HG03469 (cell line): Measurements from ENCODE around the gene GRAMD2A.

Experiments used
- ATAC-seq: cut with Tn5 transposase; IDR thresholded peaks from one replicate; pipeline ENCODE4 v1.9.1; 2021; ENCODE audit warnings: mild to moderate bottlenecking, moderate library complexity, moderate number of reproducible peaks; ENCODE audit not compliant: unreplicated experiment

GRAMD2A gene

GRCh38 chr15:72220687-72221086 is 23.1 kb upstream of the GRAMD2A start:
- no peak for ATAC-seq

DNA sequence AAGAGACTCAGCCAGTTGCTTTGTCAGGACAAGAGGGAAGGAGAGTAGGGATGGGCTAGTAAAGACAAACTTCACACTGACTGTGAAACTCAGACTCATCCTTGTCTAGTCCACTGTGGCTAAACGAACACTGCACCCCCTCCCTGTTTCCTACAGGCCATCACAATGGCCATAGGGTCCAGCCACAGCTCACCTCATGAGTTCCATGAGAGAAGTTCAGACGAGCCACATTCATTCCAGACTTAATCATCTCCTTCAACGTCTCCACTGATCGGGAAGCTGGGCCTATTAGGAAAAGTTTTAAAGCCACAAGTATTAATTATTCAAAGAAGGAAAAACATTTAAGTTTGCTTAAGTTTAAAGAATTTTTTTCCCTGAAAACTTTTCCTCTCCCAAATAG is 19.6 kb upstream of the GRAMD2A start:
- no peak for ATAC-seq

DNA sequence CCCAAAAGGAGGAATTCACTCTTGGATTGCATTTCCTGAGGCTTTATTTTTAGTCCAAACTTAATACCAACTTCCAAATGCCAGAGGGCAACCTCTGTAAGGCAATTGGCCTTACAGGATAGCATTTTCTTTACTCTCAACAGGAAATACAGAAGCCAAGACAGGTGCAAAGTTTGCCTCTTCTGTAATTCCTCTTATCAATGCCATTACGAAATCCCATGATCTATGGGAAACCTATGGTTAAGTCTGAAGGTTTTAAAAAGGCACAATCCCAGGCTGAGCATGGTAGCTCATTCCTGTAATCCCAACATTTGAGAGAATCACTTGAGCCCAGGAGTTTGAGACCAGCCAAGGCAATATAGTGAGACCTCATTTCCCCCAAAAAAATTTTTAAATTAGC is 18.5 kb upstream of the GRAMD2A start:
- no peak for ATAC-seq

DNA sequence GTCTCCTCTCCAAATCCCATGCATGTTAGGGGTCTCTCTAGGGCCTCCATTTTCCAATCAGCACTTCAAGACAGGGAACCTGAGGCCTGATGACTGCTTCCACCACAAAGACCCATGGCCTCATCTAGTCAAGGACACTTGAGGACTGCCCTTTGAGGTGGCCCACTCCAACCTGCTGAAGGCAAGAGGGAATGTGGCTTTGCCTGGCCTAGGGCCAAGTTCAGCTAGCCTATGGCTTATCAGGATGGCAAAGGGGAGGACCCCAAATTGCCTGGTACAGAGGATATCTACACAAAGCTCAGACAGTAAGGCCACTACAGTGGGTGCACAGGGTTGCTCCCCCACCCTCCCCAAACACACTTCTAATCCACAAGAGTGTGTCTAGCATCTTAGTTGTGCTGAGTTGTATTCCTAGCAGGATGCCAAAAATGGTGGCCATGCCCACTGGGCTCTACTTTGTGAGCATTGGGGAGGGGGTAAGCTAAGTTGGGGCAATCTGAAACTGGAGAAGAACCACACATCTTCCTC is 10.0 kb upstream of the GRAMD2A start:
- ATAC-seq: no peak

GRCh38 chr15:72206677-72207000 is 9.1 kb upstream of the GRAMD2A start:
- no peak for ATAC-seq

- ATAC-seq: no peak
Observed at GRCh38 chr15:72205896-72206676, 8.5 kb upstream of the GRAMD2A start.

DNA sequence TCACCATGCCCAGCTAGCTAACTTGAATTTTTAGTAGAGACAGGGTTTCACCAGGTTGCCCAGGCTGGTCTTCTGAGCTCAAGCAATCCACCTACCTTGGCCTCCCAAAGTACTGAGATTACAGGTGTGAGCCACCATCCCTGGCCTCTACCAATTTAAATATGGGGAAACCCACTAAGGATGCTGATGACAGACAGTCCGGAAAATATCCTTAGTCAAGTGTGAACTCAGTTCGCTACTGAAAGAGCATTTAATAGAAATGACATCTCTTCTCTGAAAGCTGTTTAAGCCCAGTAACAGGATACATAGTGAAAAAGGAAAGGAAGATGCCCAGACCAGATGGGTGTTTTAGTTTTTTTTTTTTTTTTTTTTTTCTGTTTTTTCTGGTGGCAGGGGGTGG is 7.7 kb upstream of the GRAMD2A start:
- ATAC-seq: no peak

DNA sequence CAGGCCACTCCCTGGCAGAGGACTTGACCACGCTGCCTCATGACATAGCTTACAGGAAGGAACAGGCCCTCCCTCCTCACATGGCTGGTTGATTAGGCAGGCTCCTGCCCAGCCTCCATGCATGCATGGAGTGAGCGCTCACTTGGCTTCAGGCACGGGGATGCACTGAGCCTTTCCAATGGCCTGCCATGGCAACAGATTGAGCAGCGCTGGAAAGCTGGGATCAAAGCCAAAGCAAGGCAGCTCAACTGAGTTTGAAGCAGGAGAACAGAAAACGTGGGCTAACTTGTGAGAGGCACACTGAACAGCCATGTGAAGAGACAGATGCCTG is 5.9 kb upstream of the GRAMD2A start:
- no peak for ATAC-seq

- ATAC-seq: no peak
Observed at GRCh38 chr15:72202801-72203506, 5.4 kb upstream of the GRAMD2A start.

DNA sequence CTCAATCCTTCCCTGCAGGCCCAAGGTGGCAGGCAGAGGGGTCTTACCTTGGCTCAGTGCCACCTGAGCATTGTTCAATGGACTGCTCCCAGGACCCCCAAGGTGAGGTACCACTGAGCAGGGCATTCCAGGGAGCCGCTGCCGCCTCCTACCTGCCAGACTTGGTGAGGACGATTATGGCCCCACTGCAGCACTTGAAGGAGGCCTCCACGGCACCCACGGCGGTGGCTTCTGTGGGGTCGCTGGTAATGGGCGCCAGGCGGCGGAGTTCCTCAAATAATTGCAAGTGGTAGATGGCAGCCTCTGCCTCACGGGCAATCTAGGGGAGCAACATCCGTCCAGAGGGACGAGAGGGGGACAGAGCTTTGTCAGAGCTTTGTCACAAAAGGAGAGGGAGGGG is 4.7 kb upstream of the GRAMD2A start:
- ATAC-seq: no peak

DNA sequence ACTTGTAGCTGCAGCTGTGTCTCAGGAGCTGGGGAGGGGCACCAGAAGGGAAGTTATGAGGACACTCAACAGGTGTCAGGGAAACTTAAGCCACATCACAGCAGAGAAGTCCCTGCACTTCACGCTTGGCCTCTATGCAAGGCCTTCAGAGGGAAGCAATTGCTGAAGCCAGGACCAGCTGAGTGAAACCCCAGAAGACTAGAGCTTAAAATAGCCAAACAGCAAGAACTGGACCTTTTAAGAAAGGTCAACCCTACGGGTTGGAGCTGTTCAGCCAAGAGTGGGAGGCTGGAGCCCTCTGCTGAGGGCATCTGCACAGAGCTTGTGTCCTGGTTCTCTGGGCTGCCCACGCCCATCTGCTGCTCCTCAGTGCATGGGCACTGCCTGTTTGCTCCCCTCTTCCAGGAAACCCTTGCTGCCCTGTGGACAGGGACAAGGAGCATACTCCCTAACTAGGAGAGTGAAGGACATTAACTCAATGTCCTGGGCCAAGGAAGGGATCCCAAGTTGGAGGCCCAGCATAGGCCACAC is 3.9 kb upstream of the GRAMD2A start:
- ATAC-seq: no peak

DNA sequence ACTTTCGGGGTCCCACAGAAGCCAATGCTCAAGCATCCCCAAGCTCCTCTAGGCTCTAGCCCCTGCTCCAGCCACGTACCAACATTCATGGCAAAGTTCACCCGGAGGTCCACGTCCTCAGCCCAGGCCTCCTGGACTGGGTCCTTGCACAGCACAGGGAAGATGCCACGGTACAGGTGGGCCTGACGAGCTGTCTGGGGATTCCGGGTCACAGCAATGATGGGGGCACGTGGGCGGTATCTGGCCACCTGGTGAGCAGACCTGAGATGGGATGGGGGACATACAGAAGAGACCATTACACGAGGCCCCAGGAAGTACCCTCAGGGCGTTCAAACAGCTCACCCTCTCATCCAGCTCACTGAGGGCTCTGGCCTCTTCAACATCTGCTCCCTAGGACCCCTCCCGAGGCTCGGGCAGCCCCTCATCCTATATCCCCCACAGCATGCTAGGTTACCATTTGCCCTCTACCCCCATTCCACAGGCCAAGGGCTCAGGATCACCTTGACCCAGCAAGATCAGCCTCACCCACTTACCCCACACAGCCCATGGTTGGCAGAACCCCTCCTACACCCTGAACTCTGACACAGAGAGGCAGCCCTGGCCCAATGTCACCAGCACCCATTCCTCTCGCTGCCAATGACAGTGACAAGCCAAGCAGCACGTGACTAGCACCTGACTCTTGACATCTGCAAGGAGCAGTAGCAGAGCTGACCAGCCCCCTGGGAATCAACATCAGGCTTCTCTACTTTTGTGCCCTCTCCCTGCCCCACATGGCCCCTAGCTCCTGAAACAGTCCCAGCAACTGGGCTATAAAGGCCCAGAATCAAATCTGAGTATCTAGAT is 3.0 kb upstream of the GRAMD2A start:
- no peak for ATAC-seq

GRCh38 chr15:72199721-72200212 is 2.2 kb upstream of the GRAMD2A start:
- ATAC-seq: no peak

- ATAC-seq: no peak
Observed at GRCh38 chr15:72199205-72199515, 1.6 kb upstream of the GRAMD2A start.

- no peak for ATAC-seq
Observed at GRCh38 chr15:72198356-72199204, 993 bp upstream of the GRAMD2A start.

DNA sequence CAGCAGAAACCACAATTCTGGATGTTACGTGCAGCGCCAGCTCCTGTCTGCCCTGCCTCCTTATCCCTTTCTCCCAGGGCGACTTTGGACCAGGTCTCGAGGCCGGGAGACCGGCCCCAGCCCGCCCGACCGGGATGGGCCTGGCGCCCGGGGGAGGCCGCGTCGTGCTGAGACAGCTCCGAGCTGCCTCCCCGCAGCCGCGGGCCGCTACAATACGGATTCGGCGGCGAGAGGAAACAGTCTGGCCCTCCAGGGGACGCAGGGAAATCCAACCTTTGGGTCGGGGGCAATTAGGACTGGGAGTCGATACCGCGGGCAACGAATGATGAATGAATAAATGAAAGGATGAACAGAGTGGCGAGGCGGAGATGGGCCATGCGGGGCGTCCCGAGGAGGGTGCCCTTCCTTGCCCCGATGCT is 537 bp downstream of the GRAMD2A start:
- no peak for ATAC-seq

GRCh38 chr15:72196409-72197040 is 1.1 kb downstream of the GRAMD2A start:
- ATAC-seq: no peak

DNA sequence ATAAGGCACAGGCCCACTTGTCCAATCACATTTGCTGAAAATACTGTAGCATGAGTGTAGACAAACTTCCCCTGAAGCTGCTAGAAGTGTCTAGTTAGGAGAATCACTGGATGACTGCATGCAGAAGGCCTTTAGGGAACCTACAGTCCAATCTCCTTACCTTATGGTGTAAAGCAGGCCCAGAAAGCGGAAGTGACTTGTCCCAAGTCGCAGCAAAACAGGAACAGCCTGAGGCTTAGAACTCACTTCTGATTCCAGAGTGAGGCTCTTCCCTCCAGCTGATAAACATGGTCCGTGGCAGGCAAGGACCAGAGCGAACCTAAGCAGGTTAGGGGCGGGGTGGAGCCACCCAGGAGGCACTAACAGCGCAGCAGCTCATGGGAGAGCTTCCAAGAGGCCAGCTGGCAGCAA is 2.5 kb downstream of the GRAMD2A start:
- ATAC-seq: no peak

DNA sequence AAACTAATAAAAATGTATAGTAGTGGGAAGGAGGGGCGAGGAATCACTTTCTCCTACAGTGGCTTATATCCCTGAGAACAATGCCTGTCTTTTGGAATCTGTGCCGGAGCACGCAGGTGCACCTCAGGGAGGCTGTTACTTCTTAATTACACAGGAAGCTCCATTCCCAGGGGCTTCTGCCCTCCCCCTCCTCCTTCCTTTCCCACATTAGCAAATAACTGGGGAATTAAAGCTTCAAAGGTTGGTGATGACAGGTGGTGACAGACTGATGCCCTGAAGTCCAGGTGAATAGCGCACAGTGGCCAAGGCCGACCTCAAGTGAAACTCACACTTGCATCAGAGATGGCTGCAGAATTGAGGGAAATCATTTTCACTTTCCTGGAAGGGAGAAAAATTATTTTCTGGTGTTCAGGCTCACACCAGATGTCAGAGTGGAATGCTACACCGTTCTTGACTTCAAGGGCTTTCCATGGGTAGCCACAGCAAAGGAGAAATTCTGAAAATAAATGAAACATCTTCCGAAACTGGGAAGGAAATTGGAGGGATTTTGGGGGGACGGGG is 3.7 kb downstream of the GRAMD2A start:
- no peak for ATAC-seq

DNA sequence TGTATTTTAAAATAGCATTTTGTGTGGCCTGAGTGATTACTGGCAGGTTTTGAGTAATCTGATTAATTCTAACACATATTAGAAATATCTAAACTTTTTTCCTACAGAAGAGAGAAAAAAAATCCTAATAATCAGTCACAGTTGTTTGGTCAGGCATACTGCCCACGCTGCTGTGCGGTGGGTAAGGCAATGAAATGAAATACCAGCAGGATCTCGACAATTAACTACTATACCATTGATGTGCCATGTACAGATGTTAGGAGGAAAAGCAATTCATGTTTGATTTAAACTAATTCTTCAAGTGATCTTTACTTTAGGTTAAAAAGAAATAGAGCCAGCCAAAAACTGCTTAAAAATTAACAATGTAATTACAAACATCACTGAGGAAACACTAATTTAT is 5.2 kb downstream of the GRAMD2A start:
- ATAC-seq: no peak
